HG02763 (cell line): ENCODE measurements around the gene ZNF136.

Experiments
- ATAC-seq: cut with Tn5 transposase; IDR thresholded peaks from one replicate; pipeline ENCODE4 v1.9.1; 2021; ENCODE audit warnings: mild to moderate bottlenecking, moderate library complexity; ENCODE audit not compliant: unreplicated experiment

Gene ZNF136

DNA sequence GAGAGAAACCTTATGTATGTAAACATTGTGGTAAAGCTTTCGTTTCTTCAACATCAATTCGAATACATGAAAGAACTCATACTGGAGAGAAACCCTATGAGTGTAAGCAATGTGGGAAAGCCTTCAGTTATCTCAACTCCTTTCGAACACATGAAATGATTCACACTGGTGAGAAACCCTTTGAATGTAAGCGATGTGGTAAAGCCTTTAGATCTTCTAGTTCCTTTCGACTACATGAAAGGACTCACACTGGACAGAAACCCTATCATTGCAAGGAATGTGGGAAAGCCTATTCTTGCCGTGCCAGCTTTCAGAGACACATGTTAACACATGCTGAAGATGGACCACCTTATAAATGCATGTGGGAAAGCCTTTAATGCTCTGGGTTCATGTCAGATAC is 24.7 kb downstream of the ZNF136 start:
- no peak for ATAC-seq

DNA sequence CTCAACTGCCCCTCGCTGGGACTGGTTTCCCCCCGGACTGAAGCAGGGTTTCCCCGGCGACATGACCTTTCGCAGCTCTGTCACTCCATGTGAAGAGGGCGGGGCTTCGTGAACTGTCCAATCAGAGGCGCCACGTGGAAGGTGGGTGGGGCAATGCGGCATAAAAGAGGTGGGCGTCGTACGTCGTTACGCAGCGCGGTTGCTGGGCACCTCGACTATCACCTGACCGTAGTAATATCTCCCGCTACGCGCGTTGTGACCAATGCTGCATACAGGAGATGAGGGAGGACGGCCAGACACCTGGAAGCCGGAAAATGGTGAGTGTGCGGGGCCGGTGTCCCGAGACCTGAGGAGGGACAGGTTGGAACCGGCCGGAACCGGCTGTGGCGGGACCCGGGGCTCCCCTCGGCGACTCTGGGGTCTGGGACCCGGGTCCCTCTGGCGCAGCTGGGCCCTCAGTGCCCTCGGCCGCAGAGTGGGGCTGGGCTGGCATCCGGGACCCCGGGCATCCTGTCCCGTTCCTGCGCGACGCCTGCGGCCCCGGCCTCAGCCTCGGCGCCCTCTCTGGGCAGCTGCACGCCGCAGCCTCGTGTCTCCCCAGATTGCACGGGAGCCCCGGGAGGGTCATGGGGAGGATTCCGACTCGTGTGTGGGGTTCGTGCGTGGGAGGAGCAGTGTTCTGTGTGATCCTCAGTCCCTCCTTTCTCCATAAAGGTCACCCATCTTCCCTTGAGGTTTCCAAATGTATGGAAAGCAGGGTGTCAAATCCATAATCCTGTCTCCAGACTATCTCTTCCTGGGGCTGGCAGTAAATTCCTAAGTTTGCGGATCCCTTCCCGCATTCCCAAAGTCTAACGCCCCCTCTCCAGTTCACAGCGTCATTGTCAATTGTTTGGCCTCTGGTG is 32.2 kb downstream of the ZNF136 start:
- no peak for ATAC-seq

DNA sequence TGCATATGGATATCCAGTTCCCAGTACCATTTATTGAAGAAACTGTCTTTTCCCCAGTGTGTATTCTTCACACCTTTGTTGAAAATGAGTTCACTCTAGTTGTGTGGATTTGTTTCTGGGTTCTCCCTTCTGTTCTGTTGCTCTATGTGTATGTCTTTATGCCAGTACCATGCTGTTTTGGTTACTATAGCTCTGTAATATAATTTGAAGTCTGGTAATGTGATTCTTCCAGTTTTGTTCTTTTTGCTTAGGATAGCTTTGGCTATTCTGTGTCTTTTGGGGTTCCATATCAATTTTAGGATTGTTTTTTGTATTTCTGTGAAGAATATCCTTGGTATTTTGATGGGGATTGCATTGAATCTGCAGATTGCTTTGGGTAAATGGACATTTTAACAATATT is 35.2 kb downstream of the ZNF136 start:
- no peak for ATAC-seq

DNA sequence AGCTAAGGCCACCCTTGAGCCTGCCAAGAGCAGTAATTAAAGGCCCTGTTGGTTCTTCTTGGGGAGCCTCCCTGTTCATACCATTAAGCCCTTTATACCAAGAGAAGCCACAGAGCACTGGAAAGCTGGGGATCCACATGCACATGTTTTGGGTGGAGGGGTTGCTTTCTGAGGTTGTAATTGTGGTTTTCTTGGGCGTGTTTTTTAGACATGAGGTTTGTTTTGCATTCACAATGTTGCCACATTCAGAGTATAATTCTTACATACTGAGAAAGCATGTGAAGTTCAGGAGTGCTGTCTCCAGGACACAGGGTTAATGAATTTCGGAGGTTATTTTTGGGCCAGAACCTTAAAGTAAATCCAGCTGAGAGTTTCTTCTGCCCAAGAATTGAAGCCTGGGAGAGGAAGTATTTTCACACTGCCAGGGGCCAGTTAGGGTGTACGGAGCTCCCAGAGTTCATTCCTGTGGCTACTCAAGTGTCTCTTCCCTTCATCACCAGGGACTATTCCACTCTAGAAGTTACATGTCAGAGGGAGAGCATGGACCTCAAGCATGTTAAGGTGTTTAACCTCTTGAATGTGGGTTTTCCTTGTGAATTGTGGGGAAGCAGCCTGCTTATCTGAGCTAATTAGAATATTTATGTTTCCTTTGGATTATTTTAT is 37.0 kb downstream of the ZNF136 start:
- no peak for ATAC-seq

DNA sequence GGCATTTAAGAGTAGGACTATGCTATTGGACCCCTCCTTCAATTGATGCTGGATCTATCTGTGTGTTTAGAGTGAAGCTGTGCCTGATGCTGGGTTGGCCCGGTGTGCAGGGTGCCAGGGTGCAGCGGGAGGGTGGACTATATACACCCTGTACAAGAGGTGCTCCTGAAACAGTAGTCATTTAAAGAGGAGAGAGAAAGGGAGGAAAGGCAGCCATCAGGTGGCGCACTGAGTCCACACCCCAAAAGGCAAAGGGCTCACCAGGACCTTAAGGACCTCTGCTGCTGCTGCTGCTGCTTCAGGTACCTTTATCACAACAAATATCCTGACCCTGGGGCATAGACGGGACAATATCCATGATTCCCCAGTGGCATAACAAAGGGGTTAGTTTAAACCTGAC is 39.4 kb downstream of the ZNF136 start:
- ATAC-seq, result no peak

DNA sequence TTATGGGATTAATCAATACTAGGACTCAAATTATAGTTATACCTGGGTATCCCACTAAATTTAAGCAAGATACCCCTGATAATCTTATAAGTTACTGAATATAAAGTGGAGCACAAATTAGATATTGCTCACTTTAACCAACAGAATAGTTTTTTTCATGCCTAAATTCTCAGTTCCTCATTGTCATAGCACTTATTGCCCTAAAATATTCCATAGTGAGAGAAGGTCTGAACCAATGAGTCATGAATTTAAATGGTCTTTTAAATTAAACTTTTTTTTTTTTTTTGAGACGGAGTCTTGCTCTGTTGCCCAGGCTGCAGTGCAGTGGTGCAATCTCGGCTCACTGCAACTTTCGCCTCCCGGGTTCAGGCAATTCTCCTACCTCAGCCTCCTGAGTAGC is 42.4 kb downstream of the ZNF136 start:
- ATAC-seq, result no peak

DNA sequence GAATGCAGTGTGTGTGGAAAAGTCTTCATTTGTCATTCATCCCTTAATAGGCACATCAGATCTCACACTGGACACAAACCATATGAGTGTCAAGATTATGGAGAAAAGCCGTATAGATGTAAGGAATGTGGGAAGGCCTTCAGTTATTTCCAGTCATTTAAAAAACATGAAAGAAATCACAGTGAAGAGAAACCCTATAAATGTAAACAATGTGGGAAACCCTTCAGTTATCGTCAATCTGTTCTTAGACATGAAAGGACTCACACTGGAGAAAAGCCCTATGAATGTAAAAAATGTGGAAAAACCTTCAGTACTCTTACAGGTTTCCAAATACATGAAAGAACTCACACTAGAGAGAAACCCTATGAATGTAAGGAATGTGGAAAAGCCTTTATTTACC is 45.3 kb downstream of the ZNF136 start:
- no peak for ATAC-seq

DNA sequence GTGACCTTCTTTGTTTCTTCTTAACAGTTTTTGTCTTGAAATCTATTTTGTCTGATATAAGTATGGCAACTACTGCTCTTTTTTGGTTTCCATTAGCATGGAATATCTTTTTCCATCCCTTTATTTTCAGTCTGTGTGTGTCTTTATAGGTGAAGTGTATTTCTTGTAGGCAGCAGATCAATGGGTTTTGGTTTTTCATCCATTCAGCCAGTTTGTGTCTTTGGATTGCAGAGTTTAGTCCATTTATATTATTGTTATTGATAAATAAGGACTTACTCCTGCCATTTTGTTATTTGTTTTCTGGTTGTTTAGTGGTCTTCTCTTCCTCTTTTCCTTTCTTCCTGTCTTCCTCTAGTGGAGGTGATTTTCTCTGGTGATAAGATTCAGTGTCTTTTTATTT is 54.4 kb downstream of the ZNF136 start:
- no peak for ATAC-seq

DNA sequence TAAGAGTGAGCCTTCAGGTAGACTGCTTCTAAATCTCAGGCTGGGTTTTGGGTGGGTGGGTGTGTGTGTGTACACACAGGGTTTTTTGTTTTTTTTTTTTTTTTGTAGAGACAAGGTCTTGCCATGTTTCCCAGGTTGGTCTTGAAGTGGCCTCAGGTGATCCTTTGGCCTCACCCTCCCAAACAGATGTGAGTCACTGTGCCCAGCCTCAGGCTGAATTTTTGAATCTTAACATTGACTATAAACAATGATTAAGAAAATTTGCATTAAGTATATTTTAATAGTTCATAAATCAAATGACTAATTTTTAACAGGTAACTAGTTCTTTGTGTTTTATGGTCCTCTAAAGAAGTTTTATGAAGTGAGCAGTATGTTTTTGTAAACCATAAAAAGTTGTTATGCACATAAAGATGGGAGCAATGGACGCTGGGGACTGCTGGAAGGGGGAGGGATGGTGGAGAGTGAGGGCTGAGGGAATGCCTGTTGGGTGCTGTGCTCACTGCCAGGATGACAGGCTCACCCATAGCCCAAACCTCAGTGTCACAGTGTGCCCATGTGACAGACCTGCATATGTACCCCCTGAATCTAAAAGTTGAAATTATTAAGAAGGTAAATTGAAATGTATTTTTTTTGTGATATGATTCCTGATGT is 60.2 kb downstream of the ZNF136 start:
- no peak for ATAC-seq

DNA sequence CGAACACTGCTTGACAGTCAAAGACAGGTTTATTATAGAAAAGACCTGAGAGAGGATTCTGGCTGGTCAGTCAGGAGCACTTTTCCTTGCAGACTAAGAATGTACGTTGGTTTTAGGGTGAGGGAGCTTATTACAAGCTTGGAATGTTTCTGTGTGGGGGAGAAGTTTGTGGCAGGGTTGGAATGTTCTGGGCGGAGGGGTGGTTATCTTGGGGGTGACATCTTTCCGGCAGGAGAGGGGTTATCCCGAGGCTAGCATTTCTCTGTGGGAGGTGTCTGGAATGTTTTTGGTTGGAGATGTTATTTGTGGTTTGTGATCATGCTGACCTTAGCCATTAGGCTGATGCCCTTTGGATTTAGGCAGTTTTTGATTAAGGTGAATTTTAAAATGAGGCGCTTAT is 61.8 kb downstream of the ZNF136 start:
- ATAC-seq, result no peak

DNA sequence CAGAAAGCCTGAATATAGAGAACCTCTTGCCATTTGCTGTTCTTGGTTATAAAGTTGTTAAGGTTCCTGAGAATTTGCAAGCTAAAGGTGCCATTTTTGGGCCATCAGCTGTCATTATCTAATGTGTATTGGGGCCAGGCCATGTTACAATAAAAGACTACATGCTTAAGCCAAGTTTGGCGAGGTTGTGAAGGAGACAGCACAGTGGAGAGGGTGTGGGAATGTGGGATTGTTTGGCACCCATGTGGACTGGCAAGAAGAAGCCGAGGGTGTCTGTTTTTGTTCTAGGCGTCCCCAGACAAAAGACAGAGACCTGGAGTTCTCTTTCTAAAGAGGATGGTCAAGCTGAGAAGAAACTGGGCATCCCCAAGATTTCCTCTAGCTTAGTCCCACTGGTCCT is 67.1 kb downstream of the ZNF136 start:
- no peak for ATAC-seq

DNA sequence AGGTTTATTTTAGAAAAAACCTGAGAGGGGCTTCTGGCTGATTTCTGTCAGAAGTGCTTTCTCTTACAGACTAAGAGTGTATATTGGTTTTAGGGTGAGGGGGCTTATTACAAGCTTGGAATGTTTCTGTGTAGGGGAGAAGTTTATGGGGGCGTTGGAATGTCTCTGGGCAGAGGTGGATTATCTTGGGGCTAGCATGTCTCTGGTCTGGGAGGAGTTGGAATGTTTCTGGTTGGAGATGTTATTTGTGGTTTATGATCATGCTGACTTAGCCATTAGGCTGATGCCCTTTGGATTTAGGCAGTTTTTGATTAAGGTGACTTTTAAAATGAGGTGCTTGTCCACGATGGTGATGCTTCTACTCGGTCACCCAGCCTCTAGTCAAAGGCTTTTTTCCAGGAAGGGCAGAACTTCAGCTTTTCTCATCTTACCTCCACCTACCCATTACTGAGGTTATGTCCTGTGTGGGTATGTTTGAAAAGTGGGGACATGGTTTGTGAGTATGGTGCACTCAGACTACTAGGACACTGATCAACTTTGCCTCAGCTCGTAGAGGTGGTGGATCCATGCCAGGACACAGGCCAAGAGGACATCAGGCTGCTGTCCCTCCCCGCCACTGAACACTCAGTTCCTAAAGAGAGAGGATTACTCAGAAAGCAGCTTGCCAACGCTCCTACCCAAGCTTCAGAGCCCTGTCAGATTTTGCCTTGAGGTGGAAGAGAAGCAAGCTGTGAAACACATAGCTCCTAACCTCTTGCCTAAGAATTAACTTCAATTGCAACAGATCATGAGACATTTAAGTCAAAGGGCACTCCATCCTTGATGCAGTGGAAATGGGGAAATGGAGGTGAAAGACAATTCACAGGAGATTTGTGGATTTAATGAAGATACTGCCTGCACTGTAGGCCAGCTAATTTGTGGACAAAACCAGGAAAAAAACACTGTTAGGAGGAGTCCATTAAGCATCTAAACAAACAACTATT is 68.1 kb downstream of the ZNF136 start:
- ATAC-seq, result no peak

DNA sequence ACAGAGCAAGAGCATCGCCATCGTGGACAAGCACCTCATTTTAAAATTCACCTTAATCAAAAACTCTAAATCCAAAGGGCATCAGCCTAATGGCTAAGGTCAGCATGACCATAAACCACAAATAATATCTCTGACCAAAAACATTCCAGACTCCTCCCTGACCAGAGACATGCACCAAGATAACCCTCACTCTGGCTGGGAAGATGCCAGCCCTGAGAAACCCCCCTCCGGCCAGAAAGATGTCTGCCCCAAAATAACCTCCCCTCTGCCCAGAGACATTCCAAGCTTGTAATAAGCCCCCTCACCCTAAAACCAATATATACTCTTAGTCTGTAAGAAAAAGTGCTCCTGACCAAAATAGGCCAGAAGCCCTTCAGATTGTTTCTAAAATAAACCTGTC is 70.1 kb downstream of the ZNF136 start:
- no peak for ATAC-seq

DNA sequence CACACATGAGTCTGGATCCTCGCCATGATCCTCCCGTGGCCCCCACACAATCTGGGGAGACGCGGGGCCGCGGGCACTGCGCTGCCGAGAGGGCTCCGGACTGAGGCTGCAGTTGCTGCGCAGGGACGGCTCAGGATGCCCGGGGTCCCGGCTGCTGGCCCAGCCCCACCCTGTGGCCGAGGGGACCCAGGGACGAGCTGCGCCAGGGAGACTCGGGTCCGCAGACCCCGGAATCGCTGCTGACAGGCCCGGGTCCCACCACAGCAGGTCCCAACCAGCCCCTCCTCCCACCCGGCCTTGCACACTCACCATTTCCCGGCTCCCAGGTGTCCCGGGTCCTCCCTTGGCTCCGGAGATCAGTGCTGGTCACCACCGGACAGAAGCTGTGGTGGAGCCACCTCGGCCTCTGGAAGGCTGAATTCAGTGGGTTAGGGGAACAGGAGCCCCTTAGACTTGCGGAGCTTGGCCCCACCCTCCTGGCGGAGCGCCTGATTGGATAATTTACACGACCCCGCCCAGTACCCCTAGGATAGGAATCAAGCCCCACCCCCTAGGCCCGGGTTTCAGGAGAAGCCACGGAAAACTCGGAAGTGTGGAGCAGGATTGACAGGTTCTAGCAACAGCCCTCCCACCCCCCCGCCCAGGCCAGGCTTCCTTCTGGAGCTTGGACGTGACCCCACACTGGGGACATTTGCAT is 74.4 kb downstream of the ZNF136 start:
- no peak for ATAC-seq
